Transverse colon (tissue), 4 donors: Measurements from ENCODE around the gene ANTXR2. TPM values are rescaled to one million over a fixed set of nuclear protein-coding genes. Genes with fewer than 3 reads are reported as not detected.

Experiments used
- DNase-seq: peaks from one replicate; pipeline ENCODE4 v3.0.0-alpha.2; 2019
- H3K27ac ChIP-seq, 4 donors: fragments of 200-600 bp; sonication (generic); 2 replicates each; pipeline ENCODE4 v1.5.1; 2016 to 2018; ENCODE audit warnings: inconsistent platforms in 4 of 4
- H3K27me3 ChIP-seq: fragments of 200-600 bp; sonication (generic); 2 replicates; pipeline ENCODE4 v1.5.1; 2017; ENCODE audit warnings: inconsistent platforms
- H3K36me3 ChIP-seq, 4 donors: fragments of 200-600 bp; sonication (generic); 2 replicates each; pipeline ENCODE4 v1.5.1; 2017 to 2019; ENCODE audit warnings: inconsistent platforms in 4 of 4
- H3K4me1 ChIP-seq, 4 donors: fragments of 200-600 bp; sonication (generic); 2 replicates each; pipeline ENCODE4 v1.5.1; 2017 to 2020; ENCODE audit warnings: inconsistent platforms in 4 of 4
- H3K4me3 ChIP-seq, 4 donors: fragments of 200-600 bp; sonication (generic); 1 replicate in 1 of 4; 2 replicates in 3 of 4; pipeline versions ENCODE4 v1.5.1 to v1.6.1; 2017 to 2019; ENCODE audit warnings: inconsistent platforms in 4 of 4
- H3K9me3 ChIP-seq, 2 donors: fragments of 200-600 bp; sonication (generic); 2 replicates each; pipeline ENCODE4 v1.5.1; 2017 to 2019; ENCODE audit warnings: inconsistent platforms in 2 of 2
- EP300 ChIP-seq: sonication (generic); formaldehyde crosslinking; IDR thresholded peaks from one replicate; pipeline ENCODE4 v1.6.1; 2017; ENCODE audit warnings: antibody characterized with exemption, low read depth
- POLR2A ChIP-seq: fragments of 450-650 bp; IDR thresholded peaks from one replicate; pipeline ENCODE4 v1.6.1; 2016; ENCODE audit warnings: antibody characterized with exemption, mild to moderate bottlenecking, moderate library complexity
- POLR2AphosphoS5 ChIP-seq, 3 donors: sonication (generic); formaldehyde crosslinking; IDR thresholded peaks; one replicate each; pipeline ENCODE4 v1.6.1; 2016; ENCODE audit warnings: antibody characterized with exemption in 3 of 3
- WGBS, 2 donors: methylation state at CpG; one replicate each; pipeline ENCODE4 v1.1.5; 2018; ENCODE audit warnings: low coverage in 1 of 2; 5-methylcytosine and 5-hydroxymethylcytosine counted together
- in situ Hi-C, 4 donors: fragments of 200-750 bp; cut with MboI; loops; one replicate each; pipeline versions ENCODE4 v1.15.0 to v1.15.1; 2017; ENCODE audit warnings: low sequenced_read_pairs in 3 of 4, low pct_ligation_motif_present in 1 of 4, low pct_unique_long_range_greater_than_20kb in 1 of 4
- intact Hi-C: fragments of 100-400 bp; cut with DNase I; formaldehyde crosslinking; loops from one replicate; pipeline ENCODE4 v1.15.1; 2023; ENCODE audit warnings: low total_unique reads
- total RNA-seq, 4 donors: library from RNA; depleted of rRNA; stranded (reverse); fragments of >200 nt; gene quantifications; one replicate each; pipeline ENCODE4 v1.1.0, GENCODE V29; 2016
- TF ChIP-seq, protein P1 (sequence below), 5 experiments: fragments of 200-600 bp in 3 of 5; fragments of 450-650 bp in 2 of 5; sonication (generic) in 3 of 5; IDR thresholded peaks; 1 replicate in 2 of 5; 2 replicates in 3 of 5; pipeline ENCODE4 v1.5.1; 2016 to 2017; ENCODE audit warnings: antibody characterized with exemption in 5 of 5, inconsistent platforms in 3 of 5, mild to moderate bottlenecking in 2 of 5, moderate library complexity in 1 of 5

ANTXR2 gene
- total RNA-seq, 4 donors from 2014 or later: 46.8 to 89.8 (median 76.0) TPM

DNA sequence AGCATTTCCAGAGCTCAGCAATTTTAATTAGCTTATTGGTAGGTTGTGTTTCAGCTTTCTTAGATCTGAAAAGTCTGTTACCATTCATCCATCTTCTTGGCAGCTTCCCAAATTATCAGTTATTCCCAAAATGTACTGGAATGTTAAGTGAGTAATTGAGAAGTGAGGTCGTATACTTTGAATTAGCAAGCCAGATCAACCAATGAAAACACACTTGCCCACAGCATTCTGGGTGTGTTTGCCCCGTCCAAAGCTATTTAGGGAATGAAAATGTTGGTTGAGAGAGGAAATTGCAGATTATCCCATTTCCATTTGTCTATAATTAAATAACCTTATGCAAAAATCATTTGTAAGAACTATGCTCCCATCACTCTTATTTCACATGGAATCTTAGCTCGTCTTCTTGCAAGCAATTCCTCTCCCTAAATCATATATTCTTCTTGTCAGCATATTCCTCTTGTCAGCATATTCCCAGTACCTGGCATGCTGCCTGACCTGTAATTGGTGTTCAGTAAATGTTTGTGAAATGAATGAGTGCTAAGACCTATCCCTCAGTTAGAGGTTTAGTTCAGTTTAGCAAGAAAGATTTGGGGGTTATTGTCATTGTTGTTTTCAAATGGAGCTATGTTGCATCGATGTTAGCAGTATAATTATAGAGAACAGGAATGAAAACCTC, 23.3 kb upstream of the ANTXR2 start:
- no peaks in the 10 kb centered on the region for H3K27me3 ChIP-seq
- 57 to 62% methylated on average over 4 of the region's 4 CpGs for WGBS, 2 donors
- intact Hi-C loops: no loop called here
- H3K9me3 ChIP-seq: no peaks in the 10 kb centered on the region
- peaks cover 0 to 4% (median 0%) of the 10 kb centered on the region in 4 donors for H3K4me1 ChIP-seq
- H3K36me3 ChIP-seq: no peaks in the 10 kb centered on the region
- no peak overlapping the region for H3K4me3 ChIP-seq
- in situ Hi-C loops: no loop called here
- no peak for TF ChIP-seq EP300
- TF ChIP-seq, protein P1, sequence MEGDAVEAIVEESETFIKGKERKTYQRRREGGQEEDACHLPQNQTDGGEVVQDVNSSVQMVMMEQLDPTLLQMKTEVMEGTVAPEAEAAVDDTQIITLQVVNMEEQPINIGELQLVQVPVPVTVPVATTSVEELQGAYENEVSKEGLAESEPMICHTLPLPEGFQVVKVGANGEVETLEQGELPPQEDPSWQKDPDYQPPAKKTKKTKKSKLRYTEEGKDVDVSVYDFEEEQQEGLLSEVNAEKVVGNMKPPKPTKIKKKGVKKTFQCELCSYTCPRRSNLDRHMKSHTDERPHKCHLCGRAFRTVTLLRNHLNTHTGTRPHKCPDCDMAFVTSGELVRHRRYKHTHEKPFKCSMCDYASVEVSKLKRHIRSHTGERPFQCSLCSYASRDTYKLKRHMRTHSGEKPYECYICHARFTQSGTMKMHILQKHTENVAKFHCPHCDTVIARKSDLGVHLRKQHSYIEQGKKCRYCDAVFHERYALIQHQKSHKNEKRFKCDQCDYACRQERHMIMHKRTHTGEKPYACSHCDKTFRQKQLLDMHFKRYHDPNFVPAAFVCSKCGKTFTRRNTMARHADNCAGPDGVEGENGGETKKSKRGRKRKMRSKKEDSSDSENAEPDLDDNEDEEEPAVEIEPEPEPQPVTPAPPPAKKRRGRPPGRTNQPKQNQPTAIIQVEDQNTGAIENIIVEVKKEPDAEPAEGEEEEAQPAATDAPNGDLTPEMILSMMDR (IDR thresholded peaks at IDR 0.05): no peak
- TF ChIP-seq POLR2AphosphoS5 (IDR thresholded peaks at IDR 0.05): no peak
- TF ChIP-seq POLR2A: no peak
- DNase-seq: no peak
- no peak overlapping the region for H3K27ac ChIP-seq

DNA sequence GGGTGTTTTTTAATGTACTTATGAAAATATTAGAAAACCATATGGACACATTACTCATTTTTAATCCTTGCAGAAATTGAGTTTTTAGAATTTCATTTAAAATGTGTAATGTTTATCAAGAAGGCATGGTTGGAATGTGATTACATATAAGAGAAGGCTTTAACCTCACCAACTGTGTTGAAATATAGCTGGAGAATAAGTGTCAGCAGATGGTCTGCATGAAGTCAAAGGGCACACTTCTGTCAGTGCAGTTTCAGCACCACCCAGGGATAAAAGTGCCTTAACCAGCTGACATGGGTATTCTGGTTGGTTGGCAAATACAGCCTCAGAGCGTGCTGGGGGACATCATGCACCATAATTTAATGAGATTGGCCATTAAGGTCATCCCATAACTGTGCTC, 21.2 kb upstream of the ANTXR2 start:
- 54% methylated on average over 1 of the region's 1 CpG; no CpG with 5 or more reads in 1 of the 2 donors for WGBS, 2 donors
- in situ Hi-C loops: no loop called here

DNA sequence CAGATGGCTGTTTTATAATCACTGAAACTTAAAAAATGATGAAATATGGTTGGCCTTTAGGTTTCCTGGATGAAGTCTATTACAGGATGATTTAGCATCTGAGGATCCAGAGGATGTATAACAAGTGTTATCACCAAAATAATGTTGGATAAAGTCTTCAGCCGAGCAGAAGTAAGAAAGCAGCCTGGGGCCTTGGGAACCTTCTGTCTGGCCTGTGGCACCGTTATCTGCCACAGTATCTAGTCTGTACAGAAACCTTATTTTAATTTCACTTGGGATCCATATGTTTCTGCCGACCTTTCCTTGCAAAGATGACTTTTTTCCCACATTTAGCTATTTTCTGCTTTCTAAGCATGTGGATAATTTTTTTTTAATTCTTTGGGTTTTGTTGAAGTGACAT, 20.5 kb upstream of the ANTXR2 start:
- no peaks in the 10 kb centered on the region for H3K4me1 ChIP-seq
- no peaks in the 10 kb centered on the region for H3K9me3 ChIP-seq
- in situ Hi-C loops: no loop called here
- 82 to 84% methylated on average over 3 of the region's 3 CpGs for WGBS, 2 donors
- no peak for DNase-seq
- TF ChIP-seq EP300 (no peak), POLR2A (no peak), POLR2AphosphoS5 (IDR thresholded peaks at IDR 0.05) (no peak)
- TF ChIP-seq, protein P1 (IDR thresholded peaks at IDR 0.05): no peak
- no peak overlapping the region for H3K27ac ChIP-seq
- H3K27me3 ChIP-seq: no peaks in the 10 kb centered on the region
- intact Hi-C loops: no loop called here
- no peak overlapping the region for H3K4me3 ChIP-seq
- no peaks in the 10 kb centered on the region for H3K36me3 ChIP-seq

More for the DNA sequence above, 21.2 kb upstream of the ANTXR2 start:
- Histone ChIP-seq H3K4me3 (no peak overlapping the region), H3K27me3 (no peaks in the 10 kb centered on the region), H3K36me3 (no peaks in the 10 kb centered on the region), H3K9me3 (no peaks in the 10 kb centered on the region), H3K4me1 (no peaks in the 10 kb centered on the region), H3K27ac (no peak overlapping the region)
- TF ChIP-seq EP300 (no peak), POLR2A (no peak), POLR2AphosphoS5 (IDR thresholded peaks at IDR 0.05) (no peak)
- TF ChIP-seq, protein P1 (IDR thresholded peaks at IDR 0.05): no peak
- no peak for DNase-seq
- intact Hi-C loops: no loop called here

DNA sequence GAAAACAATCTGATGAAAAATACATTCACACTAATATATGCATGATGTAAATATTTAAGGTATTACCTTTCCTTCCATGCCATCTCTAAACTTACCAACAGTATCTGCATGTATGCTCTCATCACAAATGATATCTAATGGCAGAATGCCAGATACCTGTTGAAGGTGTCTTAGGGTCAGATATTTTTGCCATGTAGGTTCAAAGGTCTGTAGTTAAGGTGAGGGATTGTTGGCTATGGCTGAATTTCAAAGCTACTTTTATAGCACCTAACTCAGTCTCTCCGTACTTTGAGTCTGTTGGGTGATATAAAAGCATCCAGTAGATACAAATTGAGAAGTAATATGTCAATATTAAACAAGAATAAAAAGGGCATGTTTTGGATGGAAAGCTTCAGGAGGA, 19.8 kb upstream of the ANTXR2 start:
- no peaks in the 10 kb centered on the region for H3K27me3 ChIP-seq
- intact Hi-C loops (no loop called here), in situ Hi-C loops (no loop called here)
- WGBS, 2 donors: 67 to 73% methylated on average over 1 of the region's 1 CpG
- no peak overlapping the region for H3K4me3 ChIP-seq
- H3K4me1 ChIP-seq: no peaks in the 10 kb centered on the region
- H3K36me3 ChIP-seq: no peaks in the 10 kb centered on the region
- TF ChIP-seq POLR2AphosphoS5 (IDR thresholded peaks at IDR 0.05): no peak
- TF ChIP-seq EP300: no peak
- TF ChIP-seq, protein P1 (IDR thresholded peaks at IDR 0.05): no peak
- no peak for TF ChIP-seq POLR2A
- no peaks in the 10 kb centered on the region for H3K9me3 ChIP-seq
- H3K27ac ChIP-seq: no peak overlapping the region
- no peak for DNase-seq
